Gastrocnemius medialis (tissue), 4 donors: ENCODE data around the gene AQP12A. TPM values are rescaled to one million over a fixed set of nuclear protein-coding genes. Genes with fewer than 3 reads are reported as not detected.
"Not testable (repeated sequence)": the region's sequence is repeated elsewhere in the genome, so short reads cannot be mapped to it uniquely, and the experiment has no call there.

Experiments
- ATAC-seq, 2 donors: fragments of 150-250 bp; one replicate each; pipeline ENCODE4 v1.9.1; 2016
- DNase-seq, 2 donors: peaks; one replicate each; pipeline ENCODE4 v3.0.0-alpha.2; 2019
- H3K27ac ChIP-seq, 4 donors: fragments of 200-600 bp; sonication (generic); 1 replicate in 1 of 4; 2 replicates in 3 of 4; pipeline ENCODE4 v1.5.1; 2016 to 2018; ENCODE audit warnings: mild to moderate bottlenecking in 2 of 4, moderate library complexity in 1 of 4
- H3K27me3 ChIP-seq, 3 donors: fragments of 200-600 bp; sonication (generic) in 2 of 3; 1 replicate in 1 of 3; 2 replicates in 2 of 3; pipeline versions ENCODE4 v1.5.1 to v1.6.0; 2016 to 2019; ENCODE audit warnings: mild to moderate bottlenecking in 1 of 3, moderate library complexity in 1 of 3
- H3K36me3 ChIP-seq, 2 donors: fragments of 200-600 bp; sonication (generic) in 1 of 2; one replicate each; pipeline ENCODE4 v1.5.1; 2017 to 2018
- H3K4me1 ChIP-seq, 2 donors: fragments of 200-600 bp; sonication (generic) in 1 of 2; one replicate each; pipeline ENCODE4 v1.5.1; 2016 to 2017; ENCODE audit warnings: mild to moderate bottlenecking in 2 of 2
- H3K4me3 ChIP-seq, 4 donors: fragments of 200-600 bp; sonication (generic) in 3 of 4; 1 replicate in 1 of 4; 2 replicates in 3 of 4; pipeline ENCODE4 v1.5.1; 2016 to 2019; ENCODE audit warnings: mild to moderate bottlenecking in 2 of 4
- H3K9me3 ChIP-seq, 3 donors: fragments of 200-600 bp; sonication (generic) in 2 of 3; 1 replicate in 1 of 3; 2 replicates in 2 of 3; pipeline ENCODE4 v1.5.1; 2016 to 2019
- POLR2A ChIP-seq, 2 donors: fragments of 450-650 bp; IDR thresholded peaks; one replicate each; pipeline ENCODE4 v1.6.1; 2017; ENCODE audit warnings: antibody characterized with exemption in 2 of 2, mild to moderate bottlenecking in 2 of 2, moderate library complexity in 2 of 2
- in situ Hi-C, 4 donors: fragments of 200-750 bp; cut with MboI; loops; one replicate each; pipeline versions ENCODE4 v1.15.0 to v1.8.0; 2017; ENCODE audit warnings: low sequenced_read_pairs in 4 of 4
- intact Hi-C: fragments of 100-400 bp; cut with DNase I; formaldehyde crosslinking; loops from one replicate; pipeline ENCODE4 v1.15.1; 2023; ENCODE audit warnings: low total_unique reads
- total RNA-seq, 4 donors: library from RNA; depleted of rRNA; stranded (reverse); fragments of >200 nt; gene quantifications; one replicate each; pipeline versions ENCODE4 v1.1.0 to v1.2.3, GENCODE V29; 2016
- TF ChIP-seq, protein P1 (sequence below), 5 experiments: fragments of 450-650 bp in 3 of 5; fragments of 200-600 bp in 2 of 5; sonication (generic) in 2 of 5; IDR thresholded peaks in 4 of 5; conservative IDR thresholded peaks in 1 of 5; 1 replicate in 4 of 5; 2 replicates in 1 of 5; pipeline ENCODE4 v1.5.1; 2016 to 2019; ENCODE audit warnings: antibody characterized with exemption in 5 of 5, mild to moderate bottlenecking in 3 of 5, moderate library complexity in 3 of 5

Gene AQP12A, protein sequence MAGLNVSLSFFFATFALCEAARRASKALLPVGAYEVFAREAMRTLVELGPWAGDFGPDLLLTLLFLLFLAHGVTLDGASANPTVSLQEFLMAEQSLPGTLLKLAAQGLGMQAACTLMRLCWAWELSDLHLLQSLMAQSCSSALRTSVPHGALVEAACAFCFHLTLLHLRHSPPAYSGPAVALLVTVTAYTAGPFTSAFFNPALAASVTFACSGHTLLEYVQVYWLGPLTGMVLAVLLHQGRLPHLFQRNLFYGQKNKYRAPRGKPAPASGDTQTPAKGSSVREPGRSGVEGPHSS
- not detected for total RNA-seq

GRCh38 chr2:240691631-240692420 is at the start of gene AQP12A:
Gene AQP12A (plus strand): TSS chr2:240691866. CDS start chr2:240691914, 48 bp downstream.
- H3K4me3 ChIP-seq, H3K27ac ChIP-seq, H3K27me3 ChIP-seq, ATAC-seq, DNase-seq, H3K36me3 ChIP-seq, H3K9me3 ChIP-seq, in situ Hi-C loops, H3K4me1 ChIP-seq, intact Hi-C loops: not testable (repeated sequence)

DNA sequence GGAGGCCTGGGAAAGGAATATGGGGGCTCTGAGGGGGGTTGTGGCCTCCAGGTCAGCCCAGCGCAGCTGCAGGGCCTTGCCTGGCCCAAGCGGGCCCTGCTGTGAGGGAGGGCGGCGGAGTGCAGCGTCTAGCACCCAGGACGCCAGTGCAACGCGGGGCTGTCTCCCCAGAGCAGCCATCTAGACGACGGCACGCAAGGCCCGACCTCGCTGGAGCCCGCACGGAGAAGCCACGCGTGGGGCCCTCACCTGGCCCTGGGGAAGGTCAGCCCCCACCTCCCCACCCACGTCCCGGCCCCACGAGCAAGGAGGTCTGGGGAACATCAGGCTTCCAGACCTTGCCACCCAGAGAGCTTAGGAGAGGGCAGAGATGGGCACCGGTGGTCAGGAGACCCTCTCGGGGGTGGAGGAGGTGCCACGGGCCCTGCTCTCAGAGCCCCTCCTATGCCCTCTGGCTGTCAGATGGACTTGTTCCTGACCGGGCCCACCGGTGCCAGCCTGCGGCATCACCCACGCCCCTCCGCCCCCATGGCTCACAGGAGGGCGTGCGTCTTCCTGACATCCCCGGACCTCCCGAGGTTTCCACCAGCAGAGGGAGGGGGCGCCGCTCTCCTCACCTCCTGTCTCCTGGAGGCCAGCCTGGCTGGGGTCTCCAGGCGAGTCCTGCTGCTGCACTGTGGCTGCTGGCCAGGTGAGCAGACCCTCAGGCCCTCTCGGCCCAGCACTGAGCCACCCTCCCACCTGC is 49.4 kb upstream of the AQP12A start:
- no peaks in the 10 kb centered on the region for H3K9me3 ChIP-seq
- no peak overlapping the region for H3K27ac ChIP-seq
- no peak for ATAC-seq
- TF ChIP-seq, protein P1, sequence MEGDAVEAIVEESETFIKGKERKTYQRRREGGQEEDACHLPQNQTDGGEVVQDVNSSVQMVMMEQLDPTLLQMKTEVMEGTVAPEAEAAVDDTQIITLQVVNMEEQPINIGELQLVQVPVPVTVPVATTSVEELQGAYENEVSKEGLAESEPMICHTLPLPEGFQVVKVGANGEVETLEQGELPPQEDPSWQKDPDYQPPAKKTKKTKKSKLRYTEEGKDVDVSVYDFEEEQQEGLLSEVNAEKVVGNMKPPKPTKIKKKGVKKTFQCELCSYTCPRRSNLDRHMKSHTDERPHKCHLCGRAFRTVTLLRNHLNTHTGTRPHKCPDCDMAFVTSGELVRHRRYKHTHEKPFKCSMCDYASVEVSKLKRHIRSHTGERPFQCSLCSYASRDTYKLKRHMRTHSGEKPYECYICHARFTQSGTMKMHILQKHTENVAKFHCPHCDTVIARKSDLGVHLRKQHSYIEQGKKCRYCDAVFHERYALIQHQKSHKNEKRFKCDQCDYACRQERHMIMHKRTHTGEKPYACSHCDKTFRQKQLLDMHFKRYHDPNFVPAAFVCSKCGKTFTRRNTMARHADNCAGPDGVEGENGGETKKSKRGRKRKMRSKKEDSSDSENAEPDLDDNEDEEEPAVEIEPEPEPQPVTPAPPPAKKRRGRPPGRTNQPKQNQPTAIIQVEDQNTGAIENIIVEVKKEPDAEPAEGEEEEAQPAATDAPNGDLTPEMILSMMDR (IDR thresholded peaks at IDR 0.05 in 4 of 5, conservative IDR thresholded peaks at IDR 0.05 in 1 of 5): no peak
- no peak for TF ChIP-seq POLR2A (IDR thresholded peaks at IDR 0.05)
- H3K4me1 ChIP-seq: peaks cover 0 to 15% of the 10 kb centered on the region in 2 donors
- in situ Hi-C loops: no loop called here
- intact Hi-C loops: no loop called here
- peaks cover 8 to 27% (median 9%) of the 10 kb centered on the region in 3 donors for H3K27me3 ChIP-seq
- no peaks in the 10 kb centered on the region for H3K36me3 ChIP-seq
- no peak for DNase-seq
- no peak overlapping the region for H3K4me3 ChIP-seq

- Histone ChIP-seq H3K27me3 (peaks cover 8 to 31% (median 14%) of the 10 kb centered on the region in 3 donors), H3K36me3 (no peaks in the 10 kb centered on the region), H3K9me3 (no peaks in the 10 kb centered on the region), H3K4me3 (no peak overlapping the region), H3K4me1 (peaks cover 0 to 13% of the 10 kb centered on the region in 2 donors), H3K27ac (no peak overlapping the region)
- no peak for ATAC-seq
- no peak for DNase-seq
- intact Hi-C loops: no loop called here
- TF ChIP-seq, protein P1 (IDR thresholded peaks at IDR 0.05 in 4 of 5, conservative IDR thresholded peaks at IDR 0.05 in 1 of 5): no peak
- TF ChIP-seq POLR2A (IDR thresholded peaks at IDR 0.05): no peak
- in situ Hi-C loops: no loop called here
These were observed 48.9 kb upstream of the AQP12A start for GRCh38 chr2:240642806-240643092.

DNA sequence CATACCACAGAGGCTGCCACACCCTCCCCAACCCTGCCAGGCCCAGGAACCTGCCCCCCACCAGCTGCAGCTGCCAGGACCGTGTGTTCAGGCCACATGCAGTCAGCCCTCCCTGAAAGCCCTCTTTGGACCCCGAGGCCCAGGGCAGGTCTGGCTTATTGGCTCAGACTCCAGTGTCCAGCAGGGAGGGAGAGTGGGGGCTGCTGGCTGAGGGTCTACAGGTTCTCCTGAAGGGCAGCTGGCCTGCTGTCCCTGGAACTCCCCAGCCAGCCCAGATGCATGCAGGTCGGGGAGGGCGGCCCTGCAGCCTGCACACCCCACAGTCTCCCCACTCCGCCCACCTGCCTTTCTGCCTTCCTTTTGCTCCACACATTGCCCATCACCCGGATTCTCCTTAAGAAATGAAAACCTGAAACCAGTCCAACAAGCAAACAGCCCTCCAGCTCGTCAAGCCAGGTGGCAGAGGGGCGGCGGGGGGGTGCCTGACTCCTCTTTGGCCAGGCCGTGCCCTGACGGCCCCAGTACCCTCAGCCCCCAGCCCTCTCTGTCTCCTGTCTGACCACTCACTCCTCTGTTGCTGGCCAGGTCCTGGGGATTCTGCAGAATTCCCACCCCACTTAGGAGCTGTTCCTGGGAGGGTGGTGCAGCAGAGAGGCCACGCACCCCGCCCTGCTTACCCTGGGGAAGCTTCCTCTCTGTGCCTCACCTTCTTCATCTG is 48.4 kb upstream of the AQP12A start:
- ATAC-seq (no peak), DNase-seq (no peak)
- TF ChIP-seq, protein P1 (IDR thresholded peaks at IDR 0.05 in 4 of 5, conservative IDR thresholded peaks at IDR 0.05 in 1 of 5): no peak
- no peak for TF ChIP-seq POLR2A (IDR thresholded peaks at IDR 0.05)
- in situ Hi-C loops (no loop called here), intact Hi-C loops (no loop called here)
- H3K27ac ChIP-seq: no peak overlapping the region
- H3K4me3 ChIP-seq: no peak overlapping the region
- peaks cover 0 to 8% of the 10 kb centered on the region in 2 donors for H3K4me1 ChIP-seq
- H3K36me3 ChIP-seq: no peaks in the 10 kb centered on the region
- H3K27me3 ChIP-seq: peaks cover 8 to 36% (median 14%) of the 10 kb centered on the region in 3 donors
- H3K9me3 ChIP-seq: no peaks in the 10 kb centered on the region
